Thyroid gland (tissue), 4 donors: Measurements from ENCODE around the gene CDH23. TPM values are rescaled to one million over a fixed set of nuclear protein-coding genes. Genes with fewer than 3 reads are reported as not detected.

Experiments used
- DNase-seq, 2 donors: peaks; one replicate each; pipeline ENCODE4 v3.0.0-alpha.2; 2019
- H3K27ac ChIP-seq, 3 donors: fragments of 200-600 bp; sonication (generic); 1 replicate in 2 of 3; 2 replicates in 1 of 3; pipeline ENCODE4 v1.5.1; 2016 to 2019; ENCODE audit warnings: mild to moderate bottlenecking in 1 of 3, moderate library complexity in 1 of 3
- H3K27me3 ChIP-seq: fragments of 200-600 bp; sonication (generic); one replicate; pipeline ENCODE4 v1.5.1; 2019
- H3K36me3 ChIP-seq, 2 donors: fragments of 200-600 bp; sonication (generic); one replicate each; pipeline ENCODE4 v1.5.1; 2016 to 2019
- H3K4me1 ChIP-seq, 2 donors: fragments of 200-600 bp; sonication (generic); one replicate each; pipeline ENCODE4 v1.5.1; 2017 to 2019
- H3K4me3 ChIP-seq, 3 donors: fragments of 200-600 bp; sonication (generic); replicated peaks in 1 of 3; 1 replicate in 2 of 3; 2 replicates in 1 of 3; pipeline ENCODE4 v1.5.1; 2016; ENCODE audit warnings: mild to moderate bottlenecking in 1 of 3
- H3K9me3 ChIP-seq: fragments of 200-600 bp; sonication (generic); one replicate; pipeline ENCODE4 v1.5.1; 2017
- POLR2A ChIP-seq, 2 donors: fragments of 450-650 bp; IDR thresholded peaks; one replicate each; pipeline ENCODE4 v1.6.1; 2017; ENCODE audit warnings: antibody characterized with exemption in 2 of 2, mild to moderate bottlenecking in 2 of 2, moderate library complexity in 1 of 2
- WGBS, 2 donors: methylation state at CpG; one replicate each; pipeline ENCODE4 v1.1.5; 2017; 5-methylcytosine and 5-hydroxymethylcytosine counted together
- intact Hi-C: fragments of 100-400 bp; cut with DNase I; formaldehyde crosslinking; loops from one replicate; pipeline ENCODE4 v1.15.1; 2023
- total RNA-seq, 4 donors: library from RNA; depleted of rRNA; stranded (reverse); fragments of >200 nt; gene quantifications; one replicate each; pipeline ENCODE4 v1.2.3, GENCODE V29; 2016
- TF ChIP-seq, protein P1 (sequence below), 6 experiments: fragments of 200-600 bp in 3 of 6; fragments of 450-650 bp in 3 of 6; sonication (generic) in 3 of 6; IDR thresholded peaks; one replicate each; pipeline ENCODE4 v1.5.1; 2016 to 2019; ENCODE audit warnings: antibody characterized with exemption in 6 of 6, mild to moderate bottlenecking in 2 of 6, inconsistent platforms in 1 of 6, moderate library complexity in 1 of 6

Gene CDH23
- total RNA-seq, 4 donors from 2014 or later = 3.0 to 4.2 (median 3.9) TPM

DNA sequence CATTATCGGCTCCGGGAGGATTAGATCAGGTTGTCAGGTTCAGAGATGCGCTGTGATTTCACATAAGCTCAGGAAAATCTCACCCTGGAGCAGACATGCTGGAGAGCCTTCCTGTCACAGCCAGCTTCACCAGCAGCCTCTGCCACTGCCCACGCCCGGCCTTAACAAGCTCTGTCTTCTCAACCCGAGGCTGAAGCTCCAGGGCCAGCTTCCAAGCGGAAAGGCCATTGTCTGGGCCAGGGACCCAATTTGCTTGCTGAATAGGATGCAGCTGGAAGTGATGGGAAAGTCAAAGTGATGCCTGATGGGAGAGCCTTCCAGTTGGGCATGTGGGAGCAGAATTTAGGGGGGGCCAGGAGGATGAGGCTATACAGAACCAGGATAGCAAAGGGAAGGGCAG is 286.6 kb downstream of the CDH23 start:
- WGBS, 2 donors = 57 to 76% methylated on average over 6 to 7 of the region's 7 CpGs
- intact Hi-C loops = no loop called here

DNA sequence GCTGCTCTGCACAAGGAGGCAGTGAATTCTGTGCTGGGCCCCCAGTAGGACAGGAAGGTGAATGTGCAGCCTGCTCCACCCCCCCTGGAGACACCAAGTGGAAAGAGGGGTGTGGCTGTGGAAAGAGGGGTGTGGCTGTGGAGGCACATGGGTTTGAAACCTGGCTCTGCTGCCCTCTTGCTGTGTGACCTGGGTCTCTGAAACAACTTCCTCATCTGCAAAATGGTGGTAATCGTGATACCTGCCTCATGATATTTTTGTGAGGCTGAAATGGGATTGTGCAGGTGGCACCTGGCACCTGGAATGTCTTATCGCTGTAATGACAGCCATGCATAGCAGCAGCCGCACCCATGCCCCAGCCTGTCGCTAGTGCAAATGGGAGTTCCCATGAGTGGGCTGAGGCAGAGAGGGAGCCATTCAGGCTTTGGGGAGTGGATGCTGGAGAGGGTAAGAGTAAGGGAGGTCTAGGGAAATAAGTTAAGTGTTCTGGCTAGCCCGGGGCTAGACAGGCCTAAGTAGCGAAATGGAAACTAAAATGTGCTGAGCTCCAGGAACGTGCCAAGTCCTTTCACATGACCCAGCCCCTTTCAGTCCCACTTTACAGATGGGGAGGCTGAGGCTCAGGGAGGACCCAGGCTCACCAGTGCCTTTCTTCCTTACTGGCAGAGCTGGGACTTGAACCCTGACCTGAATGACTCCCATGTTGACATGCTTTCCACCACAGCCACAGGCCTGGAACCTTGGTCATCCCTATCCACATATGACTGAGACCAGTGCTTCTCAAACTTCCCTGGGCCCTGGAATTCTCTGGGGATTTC is 287.8 kb downstream of the CDH23 start:
- H3K27ac ChIP-seq = no peak overlapping the region
- intact Hi-C loops = no loop called here
- H3K4me3 ChIP-seq = no peak overlapping the region
- no peaks in the 10 kb centered on the region for H3K9me3 ChIP-seq
- H3K4me1 ChIP-seq = no peaks in the 10 kb centered on the region
- H3K27me3 ChIP-seq = no peaks in the 10 kb centered on the region
- DNase-seq = no peak
- H3K36me3 ChIP-seq = no peaks in the 10 kb centered on the region
- TF ChIP-seq, protein P1, sequence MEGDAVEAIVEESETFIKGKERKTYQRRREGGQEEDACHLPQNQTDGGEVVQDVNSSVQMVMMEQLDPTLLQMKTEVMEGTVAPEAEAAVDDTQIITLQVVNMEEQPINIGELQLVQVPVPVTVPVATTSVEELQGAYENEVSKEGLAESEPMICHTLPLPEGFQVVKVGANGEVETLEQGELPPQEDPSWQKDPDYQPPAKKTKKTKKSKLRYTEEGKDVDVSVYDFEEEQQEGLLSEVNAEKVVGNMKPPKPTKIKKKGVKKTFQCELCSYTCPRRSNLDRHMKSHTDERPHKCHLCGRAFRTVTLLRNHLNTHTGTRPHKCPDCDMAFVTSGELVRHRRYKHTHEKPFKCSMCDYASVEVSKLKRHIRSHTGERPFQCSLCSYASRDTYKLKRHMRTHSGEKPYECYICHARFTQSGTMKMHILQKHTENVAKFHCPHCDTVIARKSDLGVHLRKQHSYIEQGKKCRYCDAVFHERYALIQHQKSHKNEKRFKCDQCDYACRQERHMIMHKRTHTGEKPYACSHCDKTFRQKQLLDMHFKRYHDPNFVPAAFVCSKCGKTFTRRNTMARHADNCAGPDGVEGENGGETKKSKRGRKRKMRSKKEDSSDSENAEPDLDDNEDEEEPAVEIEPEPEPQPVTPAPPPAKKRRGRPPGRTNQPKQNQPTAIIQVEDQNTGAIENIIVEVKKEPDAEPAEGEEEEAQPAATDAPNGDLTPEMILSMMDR (IDR thresholded peaks at IDR 0.05) = no peak
- TF ChIP-seq POLR2A (IDR thresholded peaks at IDR 0.05) = no peak
- WGBS, 2 donors = 87 to 89% methylated on average over 7 of the region's 7 CpGs

More for the DNA sequence above, 286.6 kb downstream of the CDH23 start:
- no peak overlapping the region for H3K27ac ChIP-seq
- H3K27me3 ChIP-seq = no peaks in the 10 kb centered on the region
- DNase-seq = no peak
- H3K9me3 ChIP-seq = no peaks in the 10 kb centered on the region
- TF ChIP-seq, protein P1 (IDR thresholded peaks at IDR 0.05) = no peak
- no peak for TF ChIP-seq POLR2A (IDR thresholded peaks at IDR 0.05)
- no peak overlapping the region for H3K4me3 ChIP-seq
- H3K4me1 ChIP-seq = peaks cover 0 to 4% of the 10 kb centered on the region in 2 donors
- no peaks in the 10 kb centered on the region for H3K36me3 ChIP-seq

DNA sequence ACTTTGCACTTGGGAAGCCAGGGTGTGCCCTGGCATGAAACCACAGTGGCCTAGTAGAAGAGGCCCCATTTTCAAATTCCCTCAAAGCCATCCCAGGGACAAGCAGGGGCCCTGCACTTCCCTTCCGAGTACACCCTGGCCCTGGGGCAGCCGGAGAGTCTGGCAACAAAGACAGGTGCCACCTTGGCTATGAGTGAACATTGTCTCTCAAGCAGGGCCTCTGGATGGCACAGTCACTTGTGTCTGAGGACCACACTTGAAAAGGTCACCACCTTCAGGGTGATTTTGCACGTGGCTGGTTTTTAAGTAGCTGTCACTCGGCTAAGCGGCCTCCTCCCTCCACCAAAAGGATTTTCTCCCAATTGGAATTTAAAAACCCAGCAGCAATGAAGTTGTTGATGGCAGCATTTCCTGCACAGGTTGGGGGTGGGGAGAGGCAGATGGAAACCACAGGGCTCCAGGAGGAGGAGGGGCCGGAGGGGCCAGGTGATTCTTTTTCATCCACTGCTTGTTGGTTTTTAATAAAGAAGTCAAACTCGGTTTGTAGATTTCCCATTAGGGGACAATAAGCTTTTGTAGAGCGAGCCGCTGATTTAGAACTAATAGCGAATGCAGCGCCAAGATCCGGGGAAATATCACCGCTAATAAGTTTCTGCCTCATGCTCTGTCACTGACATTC is 289.0 kb downstream of the CDH23 start:
- intact Hi-C loops = no loop called here
- TF ChIP-seq, protein P1 (IDR thresholded peaks at IDR 0.05) = no peak
- peak; percentile 15 to 45 for DNase-seq
- H3K27me3 ChIP-seq = no peaks in the 10 kb centered on the region
- 64 to 76% methylated on average over 12 to 13 of the region's 13 CpGs for WGBS, 2 donors
- no peak overlapping the region for H3K4me3 ChIP-seq
- H3K9me3 ChIP-seq = no peaks in the 10 kb centered on the region
- no peak overlapping the region for H3K27ac ChIP-seq
- no peaks in the 10 kb centered on the region for H3K36me3 ChIP-seq
- H3K4me1 ChIP-seq = no peaks in the 10 kb centered on the region

DNA sequence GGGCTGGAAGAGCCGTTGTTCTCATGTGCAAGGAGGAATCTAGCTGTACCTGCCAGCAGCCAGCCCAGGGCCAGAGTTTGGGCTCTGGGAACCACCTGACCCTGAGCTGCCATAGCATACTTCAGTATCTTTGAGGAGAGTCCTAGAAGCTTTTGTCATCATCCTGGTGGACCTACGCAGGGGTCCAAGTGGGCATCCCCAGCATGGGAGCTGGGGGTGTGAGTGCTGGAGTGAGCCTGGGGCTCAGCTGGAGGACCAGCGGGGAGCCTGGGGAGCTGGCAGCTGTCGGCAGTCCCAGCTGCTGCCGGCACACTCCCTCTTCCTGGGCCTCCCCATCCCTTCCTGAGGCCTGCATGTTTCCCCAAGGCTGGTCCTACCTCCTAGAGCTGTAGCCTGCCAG is 290.4 kb downstream of the CDH23 start:
- H3K27me3 ChIP-seq = no peaks in the 10 kb centered on the region
- TF ChIP-seq, protein P1 (IDR thresholded peaks at IDR 0.05) = no peak
- TF ChIP-seq POLR2A (IDR thresholded peaks at IDR 0.05) = no peak
- H3K4me3 ChIP-seq = no peak overlapping the region
- WGBS, 2 donors = 86% methylated on average over 4 of the region's 5 CpGs; no CpG with 5 or more reads in 1 of the 2 donors
- no peak overlapping the region for H3K27ac ChIP-seq
- no peaks in the 10 kb centered on the region for H3K36me3 ChIP-seq
- intact Hi-C loops = no loop called here
- no peaks in the 10 kb centered on the region for H3K4me1 ChIP-seq
- DNase-seq = no peak
- H3K9me3 ChIP-seq = no peaks in the 10 kb centered on the region

DNA sequence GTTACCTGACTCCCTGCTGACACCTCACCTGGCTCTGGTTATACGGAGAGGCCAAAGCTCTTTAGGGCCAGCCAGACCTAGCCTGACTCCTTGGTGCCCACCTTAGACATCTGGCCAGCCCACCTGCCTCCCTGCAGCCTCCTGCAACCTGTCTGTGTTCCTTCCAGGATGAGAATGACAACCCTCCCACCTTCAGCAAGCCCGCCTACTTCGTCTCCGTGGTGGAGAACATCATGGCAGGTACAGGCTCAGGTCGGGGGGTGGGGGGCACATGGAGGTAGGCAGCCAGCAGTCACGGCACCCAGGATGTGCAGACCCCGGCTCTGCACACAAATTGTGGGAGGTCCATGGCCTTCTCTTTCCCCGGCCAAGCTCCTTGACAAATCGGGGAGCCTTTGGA is 290.8 kb downstream of the CDH23 start:
- no peak for DNase-seq
- H3K27me3 ChIP-seq = no peaks in the 10 kb centered on the region
- no peak overlapping the region for H3K27ac ChIP-seq
- WGBS, 2 donors = 79 to 83% methylated on average over 8 to 9 of the region's 9 CpGs
- no peaks in the 10 kb centered on the region for H3K9me3 ChIP-seq
- H3K4me1 ChIP-seq = no peaks in the 10 kb centered on the region
- intact Hi-C loops = no loop called here
- H3K4me3 ChIP-seq = no peak overlapping the region
- H3K36me3 ChIP-seq = no peaks in the 10 kb centered on the region
- TF ChIP-seq, protein P1 (IDR thresholded peaks at IDR 0.05) = no peak
- TF ChIP-seq POLR2A (IDR thresholded peaks at IDR 0.05) = no peak
